ENCODE data around the gene AMN1. TPM values are rescaled to one million over a fixed set of nuclear protein-coding genes. Genes with fewer than 3 reads are reported as not detected.

The AMN1 gene
- total RNA-seq, 2 experiments from 2014 or later = 12.6 to 20.1 TPM

- H3K9me2 ChIP-seq (ENCODE audit: insufficient read depth, low read length) = no peaks in the 10 kb centered on the region
- H2AFZ ChIP-seq (ENCODE audit: low read length) = peak overlapping the region; percentile 5; the same call in 1 of the 2 replicates
- peak; percentile 88 for DNase-seq (ENCODE audit: low spot score)
- TF ChIP-seq CTCF (conservative IDR thresholded peaks at IDR 0.05; ENCODE audit: low read length) = no peak
- no peak for TF ChIP-seq EZH2phosphoT487 (IDR thresholded peaks at IDR 0.05; ENCODE audit: borderline replicate concordance, low read depth, low read length)
- peaks cover 59% of the 10 kb centered on the region for H3K36me3 ChIP-seq (ENCODE audit: insufficient read depth, low read length)
- H3K4me2 ChIP-seq (ENCODE audit: low read length) = peak overlapping the region; percentile 58
- POLR2A ChIA-PET = interaction anchor here (0.6 to 2.0 kb wide), 8 partner anchors 11 to 323 kb away, joined by 3 to 7 read pairs (median 3); partner anchors contain the start of gene AMN1
- peaks cover 27% of the 10 kb centered on the region for H3K9me3 ChIP-seq (ENCODE audit: low read length)
- H3K27ac ChIP-seq (ENCODE audit: low read depth, low read length, poor library complexity, severe bottlenecking) = peak overlapping the region; percentile 83
- no peaks in the 10 kb centered on the region for H4K20me1 ChIP-seq (ENCODE audit: insufficient read depth, low read length)
- CTCF ChIA-PET (ENCODE audit: unreplicated experiment) = no interaction called here
- H3K79me2 ChIP-seq (ENCODE audit: insufficient read depth, low read depth, low read length) = no peaks in the 10 kb centered on the region
- peak overlapping the region; percentile 31 for H3K4me3 ChIP-seq (ENCODE audit: low read depth, low read length, poor library complexity, severe bottlenecking)
- H3K4me1 ChIP-seq (ENCODE audit: insufficient read depth, low read length, poor library complexity, severe bottlenecking) = peaks cover 32% of the 10 kb centered on the region
- intact Hi-C loops (cut with micrococcal nuclease; ENCODE audit: unreplicated experiment) = no loop called here
- no TSS peak for BruUV-seq (replicated peaks)
Measured at GRCh38 chr12:31687101-31687527, 41.7 kb downstream of the AMN1 start.

DNA sequence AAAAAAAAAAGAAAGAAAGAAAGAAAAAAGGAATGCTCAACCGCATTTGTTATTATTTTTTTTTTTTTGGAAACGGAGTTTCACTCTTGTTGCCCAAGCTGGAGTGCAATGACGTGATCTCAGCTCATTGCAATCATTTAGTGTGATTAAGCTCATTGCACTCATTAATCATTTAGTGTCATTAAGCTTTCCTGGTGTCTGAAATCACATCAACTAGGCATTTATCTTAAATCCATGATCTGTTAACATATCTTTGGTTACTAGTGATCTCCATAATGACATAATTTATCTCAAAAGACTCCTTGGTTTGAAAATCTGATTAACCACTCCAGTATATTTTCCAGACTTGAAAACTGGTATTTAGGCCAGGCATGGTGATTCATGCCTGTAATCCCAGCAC lies 43.0 kb downstream of the AMN1 start:
- POLR2A ChIA-PET = interaction anchor here (0.6 to 1.7 kb wide), 7 partner anchors 52 to 690 kb away, joined by 3 to 4 read pairs (median 3); no protein-coding TSS in a partner anchor
- no peak overlapping the region for H3K4me3 ChIP-seq (ENCODE audit: low read depth, low read length, poor library complexity, severe bottlenecking)
- CTCF ChIA-PET (ENCODE audit: unreplicated experiment) = no interaction called here
- no peaks in the 10 kb centered on the region for H4K20me1 ChIP-seq (ENCODE audit: insufficient read depth, low read length)
- no peak for DNase-seq (ENCODE audit: low spot score)
- H3K9me3 ChIP-seq (ENCODE audit: low read length) = peaks cover 27% of the 10 kb centered on the region
- peaks cover 57% of the 10 kb centered on the region for H3K36me3 ChIP-seq (ENCODE audit: insufficient read depth, low read length)
- H3K4me1 ChIP-seq (ENCODE audit: insufficient read depth, low read length, poor library complexity, severe bottlenecking) = peaks cover 38% of the 10 kb centered on the region
- TF ChIP-seq CTCF (conservative IDR thresholded peaks at IDR 0.05; ENCODE audit: low read length) = no peak
- no peak for TF ChIP-seq EZH2phosphoT487 (IDR thresholded peaks at IDR 0.05; ENCODE audit: borderline replicate concordance, low read depth, low read length)
- no peaks in the 10 kb centered on the region for H3K79me2 ChIP-seq (ENCODE audit: insufficient read depth, low read depth, low read length)
- H3K9me2 ChIP-seq (ENCODE audit: insufficient read depth, low read length) = no peaks in the 10 kb centered on the region
- no TSS peak for BruUV-seq (replicated peaks)
- intact Hi-C loops (cut with micrococcal nuclease; ENCODE audit: unreplicated experiment) = loop anchor here (1.0 kb wide), 1 partner anchor 616 kb away; no protein-coding TSS in a partner anchor
- peak overlapping the region; percentile 83 for H3K27ac ChIP-seq (ENCODE audit: low read depth, low read length, poor library complexity, severe bottlenecking)
- no peak overlapping the region; the same call in 1 of the 2 replicates for H2AFZ ChIP-seq (ENCODE audit: low read length)
- H3K4me2 ChIP-seq (ENCODE audit: low read length) = peak overlapping the region; percentile 58; the same call in 1 of the 2 replicates
